ENCODE results near the gene AMPD1. TPM values are rescaled to one million over a fixed set of nuclear protein-coding genes. Genes with fewer than 3 reads are reported as not detected.

AMPD1 gene
- total and polyA plus RNA-seq, 3 donors from 2014 or later = 0.12 to 1.5 TPM; not detected in 1

DNA sequence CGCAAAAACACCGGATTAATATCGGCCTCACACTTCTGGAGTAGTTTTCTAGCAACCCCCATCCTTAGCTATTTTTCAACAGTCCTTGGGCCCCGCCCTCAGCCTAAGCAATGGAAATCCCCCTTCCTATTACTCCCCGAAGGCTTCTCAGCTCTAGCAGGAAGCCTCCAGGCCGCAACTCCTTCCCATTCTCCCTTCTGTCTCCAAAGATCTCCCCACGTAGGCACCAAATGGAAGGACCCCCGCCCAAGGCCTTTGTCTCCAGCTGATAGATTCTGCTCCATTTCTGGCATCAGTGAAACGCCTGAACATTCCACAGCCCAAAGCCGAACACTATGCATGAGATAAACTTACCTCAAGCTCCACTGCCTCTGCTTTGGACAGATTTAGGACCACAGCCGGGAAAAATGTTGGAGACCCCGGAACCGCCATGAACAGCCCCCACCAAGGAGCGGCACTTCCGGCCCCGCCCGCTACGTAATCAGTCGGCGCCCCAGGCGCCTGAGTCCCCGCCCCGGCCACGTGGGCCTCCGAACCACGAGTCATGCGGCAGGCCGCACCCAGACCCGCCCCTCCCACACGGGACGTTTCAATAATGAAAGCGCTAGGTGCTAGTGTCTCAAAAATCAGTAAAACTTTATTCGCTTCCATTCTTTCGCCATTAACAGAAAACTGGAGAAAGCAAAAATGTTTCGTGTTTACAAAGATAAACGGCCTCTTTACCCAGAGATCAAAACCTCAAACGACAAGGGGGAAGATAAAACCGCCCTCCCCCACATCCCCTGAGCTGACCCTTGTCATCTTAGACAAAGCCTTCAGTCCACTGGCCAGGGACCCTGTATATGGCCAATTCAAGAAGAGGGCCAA lies 21.2 kb upstream of the AMPD1 start, which contains the start of gene NRAS:
TSS of gene NRAS (minus strand) at position 468 of the 867 bp plus-strand sequence. CDS start 611 bp downstream, outside the sequence.
- Histone ChIP-seq H3K4me1 (peaks cover 9% of the 10 kb centered on the region), H3K27me3 (no peaks in the 10 kb centered on the region), H3K36me3 (ENCODE audit: low read depth, missing control alignments) (no peaks in the 10 kb centered on the region), H3K4me3 (peak within 1 kb of the TSS; percentile 85 to 91), H3K9me3 (no peaks in the 10 kb centered on the region), H3K27ac (peak within 1 kb of the TSS; percentile 73 to 84)
- TF ChIP-seq, protein P1, sequence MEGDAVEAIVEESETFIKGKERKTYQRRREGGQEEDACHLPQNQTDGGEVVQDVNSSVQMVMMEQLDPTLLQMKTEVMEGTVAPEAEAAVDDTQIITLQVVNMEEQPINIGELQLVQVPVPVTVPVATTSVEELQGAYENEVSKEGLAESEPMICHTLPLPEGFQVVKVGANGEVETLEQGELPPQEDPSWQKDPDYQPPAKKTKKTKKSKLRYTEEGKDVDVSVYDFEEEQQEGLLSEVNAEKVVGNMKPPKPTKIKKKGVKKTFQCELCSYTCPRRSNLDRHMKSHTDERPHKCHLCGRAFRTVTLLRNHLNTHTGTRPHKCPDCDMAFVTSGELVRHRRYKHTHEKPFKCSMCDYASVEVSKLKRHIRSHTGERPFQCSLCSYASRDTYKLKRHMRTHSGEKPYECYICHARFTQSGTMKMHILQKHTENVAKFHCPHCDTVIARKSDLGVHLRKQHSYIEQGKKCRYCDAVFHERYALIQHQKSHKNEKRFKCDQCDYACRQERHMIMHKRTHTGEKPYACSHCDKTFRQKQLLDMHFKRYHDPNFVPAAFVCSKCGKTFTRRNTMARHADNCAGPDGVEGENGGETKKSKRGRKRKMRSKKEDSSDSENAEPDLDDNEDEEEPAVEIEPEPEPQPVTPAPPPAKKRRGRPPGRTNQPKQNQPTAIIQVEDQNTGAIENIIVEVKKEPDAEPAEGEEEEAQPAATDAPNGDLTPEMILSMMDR (IDR thresholded peaks at IDR 0.05) = peak in 1 of 3 experiments; percentile 2
- no peak for TF ChIP-seq POLR2A (IDR thresholded peaks at IDR 0.05)
- intact Hi-C loops (cut with DNase I; ENCODE audit: low total_unique reads) = no loop called here
- peak; percentile 97 for DNase-seq
- WGBS, 2 donors = 0 to 1% methylated on average over 33 to 38 of the region's 38 CpGs

DNA sequence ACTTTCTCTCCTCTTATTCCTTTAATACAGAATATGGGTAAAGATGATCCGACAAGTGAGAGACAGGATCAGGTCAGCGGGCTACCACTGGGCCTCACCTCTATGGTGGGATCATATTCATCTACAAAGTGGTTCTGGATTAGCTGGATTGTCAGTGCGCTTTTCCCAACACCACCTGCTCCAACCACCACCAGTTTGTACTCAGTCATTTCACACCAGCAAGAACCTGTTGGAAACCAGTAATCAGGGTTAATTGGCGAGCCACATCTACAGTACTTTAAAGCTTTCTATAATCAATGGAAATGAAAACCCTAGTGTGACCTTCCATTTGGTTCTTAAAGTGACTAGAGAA lies 20.6 kb upstream of the AMPD1 start:
- Histone ChIP-seq H3K27me3 (no peaks in the 10 kb centered on the region), H3K4me1 (peaks cover 9% of the 10 kb centered on the region), H3K36me3 (ENCODE audit: low read depth, missing control alignments) (no peaks in the 10 kb centered on the region), H3K4me3 (peak overlapping the region; percentile 85 to 91), H3K27ac (peak overlapping the region in 1 of 2 donors; percentile 84), H3K9me3 (no peaks in the 10 kb centered on the region)
- 18 to 21% methylated on average over 4 of the region's 4 CpGs for WGBS, 2 donors
- intact Hi-C loops (cut with DNase I; ENCODE audit: low total_unique reads) = no loop called here
- DNase-seq = no peak
- TF ChIP-seq, protein P1 (IDR thresholded peaks at IDR 0.05) = no peak
- no peak for TF ChIP-seq POLR2A (IDR thresholded peaks at IDR 0.05)

DNA sequence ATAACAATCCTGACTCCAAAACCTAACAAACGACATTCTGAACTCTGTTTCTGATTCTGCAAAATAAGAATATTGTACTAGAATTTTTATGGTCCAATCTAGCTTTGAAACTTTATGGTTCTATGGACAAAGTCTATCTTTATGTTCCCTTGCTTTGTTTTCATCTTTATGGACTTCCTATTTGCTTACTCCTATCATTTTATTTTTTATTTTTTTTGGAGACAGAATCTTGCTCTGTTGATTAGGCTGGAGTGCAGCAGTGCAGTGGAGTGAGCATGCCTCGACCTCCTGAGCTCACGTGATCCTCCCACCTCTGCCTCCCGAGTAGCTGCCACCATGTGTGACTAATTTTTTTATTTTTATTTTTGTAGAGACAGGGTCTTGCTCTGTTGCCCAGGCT lies 17.6 kb upstream of the AMPD1 start:
- 84 to 86% methylated on average over 4 of the region's 4 CpGs for WGBS, 2 donors
- Histone ChIP-seq H3K4me1 (peaks cover 9% of the 10 kb centered on the region), H3K27ac (no peak overlapping the region), H3K36me3 (ENCODE audit: low read depth, missing control alignments) (no peaks in the 10 kb centered on the region), H3K27me3 (no peaks in the 10 kb centered on the region), H3K4me3 (no peak overlapping the region), H3K9me3 (no peaks in the 10 kb centered on the region)
- no peak for DNase-seq
- TF ChIP-seq, protein P1 (IDR thresholded peaks at IDR 0.05) = no peak
- no peak for TF ChIP-seq POLR2A (IDR thresholded peaks at IDR 0.05)
- intact Hi-C loops (cut with DNase I; ENCODE audit: low total_unique reads) = no loop called here

DNA sequence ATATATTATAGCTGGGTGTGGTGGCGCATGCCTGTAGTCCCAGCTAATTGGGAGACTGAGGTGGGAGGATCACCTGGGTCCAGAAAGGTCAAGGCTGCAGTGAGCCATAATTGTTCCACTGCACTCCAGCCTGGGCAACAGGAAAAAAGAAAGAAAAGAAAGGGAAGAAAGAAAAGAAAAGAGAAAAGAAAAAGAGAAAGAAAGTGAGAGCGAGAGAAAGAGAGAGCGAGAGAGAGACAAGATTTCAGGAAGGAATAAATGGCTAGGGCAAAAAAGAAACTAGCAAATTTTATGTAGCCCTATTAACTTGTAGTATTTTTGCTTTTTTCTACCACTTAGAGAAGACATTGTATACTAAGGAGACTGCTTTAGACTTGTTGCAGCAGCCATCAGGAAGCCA lies 15.0 kb upstream of the AMPD1 start:
- intact Hi-C loops (cut with DNase I; ENCODE audit: low total_unique reads) = no loop called here
- Histone ChIP-seq H3K4me3 (no peak overlapping the region), H3K36me3 (ENCODE audit: low read depth, missing control alignments) (no peaks in the 10 kb centered on the region), H3K27ac (no peak overlapping the region), H3K27me3 (no peaks in the 10 kb centered on the region), H3K9me3 (no peaks in the 10 kb centered on the region), H3K4me1 (peaks cover 4% of the 10 kb centered on the region)
- DNase-seq = no peak
- TF ChIP-seq, protein P1 (IDR thresholded peaks at IDR 0.05) = no peak
- TF ChIP-seq POLR2A (IDR thresholded peaks at IDR 0.05) = no peak
- 95 to 96% methylated on average over 3 of the region's 3 CpGs for WGBS, 2 donors

Data from testis (tissue), 3 donors.